Testis (tissue), 2 donors: ENCODE measurements around the gene MYO1E.
"Not testable (repeated sequence)": the region's sequence is repeated elsewhere in the genome, so short reads cannot be mapped to it uniquely, and the experiment has no call there.

Experiments used
- CTCF ChIP-seq, 3 experiments: fragments of 450-650 bp in 2 of 3; fragments of 200-600 bp in 1 of 3; sonication (generic) in 1 of 3; IDR thresholded peaks; one replicate each; pipeline ENCODE4 v1.5.1; 2016 to 2019; ENCODE audit warnings: antibody characterized with exemption in 3 of 3, mild to moderate bottlenecking in 2 of 3, moderate library complexity in 1 of 3
- POLR2A ChIP-seq: fragments of 450-650 bp; IDR thresholded peaks from one replicate; pipeline ENCODE4 v1.6.1; 2017; ENCODE audit warnings: antibody characterized with exemption, mild to moderate bottlenecking, moderate library complexity

DNA sequence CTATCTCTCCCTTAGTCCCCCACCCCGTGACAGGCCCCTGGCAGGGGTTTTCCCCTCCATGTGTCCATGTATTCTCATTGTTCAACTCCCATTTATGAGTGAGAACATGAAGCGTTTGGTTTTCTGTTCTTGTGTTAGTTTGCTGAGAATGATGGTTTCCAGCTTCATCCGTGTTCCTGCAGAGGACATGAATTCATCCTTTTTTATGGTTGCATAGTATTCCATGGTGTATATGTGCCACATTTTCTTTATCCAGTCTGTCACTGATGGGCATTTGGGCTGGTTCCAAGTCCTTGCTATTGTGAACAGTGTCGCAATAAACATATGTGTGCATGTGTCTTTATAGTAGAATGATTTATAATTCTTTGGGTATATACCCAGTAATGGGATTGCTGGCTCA lies 247.0 kb downstream of the MYO1E start:
- not testable (repeated sequence) for TF ChIP-seq CTCF (IDR thresholded peaks at IDR 0.05); POLR2A
